Fibroblast of lung (primary cell): ENCODE results near the gene SLC35F4. TPM values are rescaled to one million over a fixed set of nuclear protein-coding genes. Genes with fewer than 3 reads are reported as not detected.
"Not testable (repeated sequence)": the region's sequence is repeated elsewhere in the genome, so short reads cannot be mapped to it uniquely, and the experiment has no call there.

Experiments
- DNase-seq, 2 donors: peaks; one replicate each; pipeline versions ENCODE4 v3.0.0 to v3.0.0-alpha.2; 2010; ENCODE audit warnings: low read depth in 2 of 2
- H2AFZ ChIP-seq: 2 replicates; pipeline ENCODE4 v1.5.1; 2012; ENCODE audit warnings: low read length, control low read depth, inconsistent platforms
- H3K27ac ChIP-seq: 2 replicates; pipeline ENCODE4 v1.5.1; 2011; ENCODE audit warnings: low read length, control low read depth; ENCODE audit not compliant: insufficient read depth
- H3K27me3 ChIP-seq: 2 replicates; pipeline ENCODE4 v1.5.1; 2011; ENCODE audit warnings: mild to moderate bottlenecking, low read length; ENCODE audit not compliant: control insufficient read depth, insufficient read depth
- H3K36me3 ChIP-seq: 2 replicates; pipeline ENCODE4 v1.5.1; 2011; ENCODE audit warnings: low read length; ENCODE audit not compliant: control insufficient read depth, insufficient read depth
- H3K4me1 ChIP-seq: 2 replicates; pipeline ENCODE4 v1.5.1; 2011; ENCODE audit warnings: low read length; ENCODE audit not compliant: control insufficient read depth, insufficient read depth; ENCODE audit errors: extremely low read depth
- H3K4me2 ChIP-seq: 2 replicates; pipeline ENCODE4 v1.5.1; 2011; ENCODE audit warnings: low read length, control low read depth; ENCODE audit not compliant: insufficient read depth; ENCODE audit errors: extremely low read depth
- H3K4me3 ChIP-seq, 4 experiments: fragments of 200-600 bp in 1 of 4; sonication (generic) in 1 of 4; replicated peaks in 1 of 4; 2 replicates each; pipeline ENCODE4 v1.5.1; 2011 to 2016; ENCODE audit warnings: low read length in 4 of 4, low read depth in 3 of 4, mild to moderate bottlenecking in 3 of 4, control low read depth in 2 of 4, inconsistent platforms in 1 of 4, mixed read lengths in 1 of 4; ENCODE audit not compliant: insufficient read depth in 1 of 4; ENCODE audit errors: control extremely low read depth in 1 of 4
- H3K79me2 ChIP-seq: 2 replicates; pipeline ENCODE4 v1.5.1; 2012; ENCODE audit warnings: mild to moderate bottlenecking, low read length, inconsistent platforms; ENCODE audit not compliant: control insufficient read depth, insufficient read depth
- H3K9ac ChIP-seq: 2 replicates; pipeline ENCODE4 v1.5.1; 2011; ENCODE audit warnings: mild to moderate bottlenecking, low read length, control low read depth; ENCODE audit not compliant: insufficient read depth
- H3K9me3 ChIP-seq: 2 replicates; pipeline ENCODE4 v1.5.1; 2012; ENCODE audit warnings: low read depth, low read length; ENCODE audit not compliant: control insufficient read depth, insufficient read depth
- H4K20me1 ChIP-seq: 2 replicates; pipeline ENCODE4 v1.5.1; 2011; ENCODE audit warnings: low read length; ENCODE audit not compliant: control insufficient read depth, insufficient read depth; ENCODE audit errors: extremely low read depth
- EZH2 ChIP-seq: IDR thresholded peaks from 2 replicates; pipeline ENCODE4 v1.5.1; 2012; ENCODE audit warnings: low read length, control low read depth, mild to moderate bottlenecking; ENCODE audit errors: missing control alignments
- polyA plus RNA-seq, 2 donors: library from polyadenylated mRNA; depleted of rRNA in 1 of 2; stranded (reverse) in 1 of 2; unstranded in 1 of 2; fragments of >200 nt; gene quantifications; 2 replicates each; pipeline ENCODE4 v1.2.1, GENCODE V29; 2011 to 2012; ENCODE audit warnings: missing spikeins in 1 of 2
- total RNA-seq: library from RNA; depleted of rRNA; stranded (reverse); fragments of >200 nt; gene quantifications from 2 replicates; pipeline ENCODE4 v1.2.1, GENCODE V29; 2014
- TF ChIP-seq, protein P1 (sequence below), 2 donors: IDR thresholded peaks in 1 of 2; conservative IDR thresholded peaks in 1 of 2; 1 replicate in 1 of 2; 2 replicates in 1 of 2; pipeline ENCODE4 v1.5.1; 2011 to 2012; ENCODE audit warnings: low read length in 2 of 2, control low read depth in 1 of 2, inconsistent platforms in 1 of 2, low read depth in 1 of 2, mild to moderate bottlenecking in 1 of 2

SLC35F4 gene
- total and polyA plus RNA-seq, 2 donors (not counting 1 experiment from before 2014, with no cell fraction given): not detected

DNA sequence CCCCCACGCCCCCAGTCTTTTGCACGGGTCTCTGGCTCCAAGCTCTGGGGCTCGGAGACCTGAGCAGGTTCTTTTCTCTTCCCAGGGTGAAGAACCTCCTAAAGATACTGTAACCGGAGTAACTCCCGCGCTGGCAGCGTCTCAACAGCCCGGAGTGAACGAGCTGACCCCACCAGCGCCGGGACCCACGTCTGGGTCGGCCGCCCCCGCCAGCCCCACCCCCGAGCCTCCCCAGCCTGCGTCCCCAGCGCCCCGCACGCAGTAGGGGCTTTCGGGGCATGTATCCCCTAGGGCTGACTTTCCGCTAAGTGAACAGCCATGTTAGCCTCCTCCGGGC, 858 bp downstream of the SLC35F4 start:
- Histone ChIP-seq H3K4me1 (no peaks in the 10 kb centered on the region), H3K27ac (no peak overlapping the region), H3K79me2 (no peaks in the 10 kb centered on the region), H3K4me2 (no peak overlapping the region), H3K9ac (no peak overlapping the region), H2AFZ (no peak overlapping the region), H4K20me1 (no peaks in the 10 kb centered on the region), H3K27me3 (peaks cover 13% of the 10 kb centered on the region), H3K36me3 (no peaks in the 10 kb centered on the region), H3K4me3 (no peak overlapping the region), H3K9me3 (no peaks in the 10 kb centered on the region)
- DNase-seq: no peak
- TF ChIP-seq, protein P1, sequence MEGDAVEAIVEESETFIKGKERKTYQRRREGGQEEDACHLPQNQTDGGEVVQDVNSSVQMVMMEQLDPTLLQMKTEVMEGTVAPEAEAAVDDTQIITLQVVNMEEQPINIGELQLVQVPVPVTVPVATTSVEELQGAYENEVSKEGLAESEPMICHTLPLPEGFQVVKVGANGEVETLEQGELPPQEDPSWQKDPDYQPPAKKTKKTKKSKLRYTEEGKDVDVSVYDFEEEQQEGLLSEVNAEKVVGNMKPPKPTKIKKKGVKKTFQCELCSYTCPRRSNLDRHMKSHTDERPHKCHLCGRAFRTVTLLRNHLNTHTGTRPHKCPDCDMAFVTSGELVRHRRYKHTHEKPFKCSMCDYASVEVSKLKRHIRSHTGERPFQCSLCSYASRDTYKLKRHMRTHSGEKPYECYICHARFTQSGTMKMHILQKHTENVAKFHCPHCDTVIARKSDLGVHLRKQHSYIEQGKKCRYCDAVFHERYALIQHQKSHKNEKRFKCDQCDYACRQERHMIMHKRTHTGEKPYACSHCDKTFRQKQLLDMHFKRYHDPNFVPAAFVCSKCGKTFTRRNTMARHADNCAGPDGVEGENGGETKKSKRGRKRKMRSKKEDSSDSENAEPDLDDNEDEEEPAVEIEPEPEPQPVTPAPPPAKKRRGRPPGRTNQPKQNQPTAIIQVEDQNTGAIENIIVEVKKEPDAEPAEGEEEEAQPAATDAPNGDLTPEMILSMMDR (conservative IDR thresholded peaks at IDR 0.05 in 1 of 2, IDR thresholded peaks at IDR 0.05 in 1 of 2; ENCODE audit: low read depth in 1 of 2, low read length in 2 of 2): no peak
- no peak for TF ChIP-seq EZH2

DNA sequence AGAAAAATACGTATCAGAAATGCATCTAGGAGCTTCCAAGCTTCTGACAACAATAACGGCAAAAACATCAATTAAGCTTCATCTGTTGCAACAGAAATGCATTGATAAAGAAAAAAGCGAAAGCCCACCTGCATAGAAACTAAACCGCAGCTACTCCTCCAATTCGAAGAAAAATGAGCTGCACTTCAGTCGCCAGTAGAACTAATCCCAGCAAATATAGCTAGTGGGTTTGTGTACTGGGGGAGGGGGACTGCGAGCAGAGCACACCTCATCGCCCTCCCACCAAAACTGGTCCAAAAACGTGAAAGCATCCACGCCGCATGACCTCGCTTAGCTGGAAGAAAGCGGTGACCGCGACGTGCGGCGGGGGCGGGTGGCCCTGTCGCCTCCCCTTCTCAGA, 1.2 kb downstream of the SLC35F4 start:
- Histone ChIP-seq H3K9me3 (no peaks in the 10 kb centered on the region), H3K9ac (no peak overlapping the region), H3K27ac (no peak overlapping the region), H3K27me3 (peaks cover 13% of the 10 kb centered on the region), H3K4me1 (no peaks in the 10 kb centered on the region), H2AFZ (no peak overlapping the region), H3K36me3 (no peaks in the 10 kb centered on the region), H3K79me2 (no peaks in the 10 kb centered on the region), H4K20me1 (no peaks in the 10 kb centered on the region), H3K4me2 (no peak overlapping the region), H3K4me3 (no peak overlapping the region)
- no peak for DNase-seq
- TF ChIP-seq EZH2: no peak
- TF ChIP-seq, protein P1 (conservative IDR thresholded peaks at IDR 0.05 in 1 of 2, IDR thresholded peaks at IDR 0.05 in 1 of 2; ENCODE audit: low read depth in 1 of 2, low read length in 2 of 2): no peak

DNA sequence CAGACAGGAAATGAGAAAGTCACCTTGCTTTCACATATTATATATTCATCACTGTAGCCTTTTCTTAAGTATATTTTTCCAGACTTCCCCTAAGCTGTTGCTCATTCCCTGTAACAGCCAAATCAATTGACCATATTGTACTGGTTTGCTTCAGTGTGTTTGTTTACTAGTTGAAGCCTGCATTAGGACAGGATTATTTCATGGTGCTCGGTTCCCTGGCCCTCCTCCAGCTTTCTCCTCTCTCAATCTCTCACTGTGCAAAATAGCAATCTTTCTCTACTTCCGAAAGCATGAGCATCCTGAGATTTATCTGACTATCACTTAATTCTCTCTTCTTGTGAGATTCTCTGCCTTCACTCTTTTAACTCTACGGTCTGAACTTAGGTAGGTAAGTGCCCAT, 2.4 kb downstream of the SLC35F4 start:
- H3K27me3 ChIP-seq: peaks cover 13% of the 10 kb centered on the region
- TF ChIP-seq EZH2: no peak
- TF ChIP-seq, protein P1 (conservative IDR thresholded peaks at IDR 0.05 in 1 of 2, IDR thresholded peaks at IDR 0.05 in 1 of 2; ENCODE audit: low read depth in 1 of 2, low read length in 2 of 2): no peak
- DNase-seq: no peak

DNA sequence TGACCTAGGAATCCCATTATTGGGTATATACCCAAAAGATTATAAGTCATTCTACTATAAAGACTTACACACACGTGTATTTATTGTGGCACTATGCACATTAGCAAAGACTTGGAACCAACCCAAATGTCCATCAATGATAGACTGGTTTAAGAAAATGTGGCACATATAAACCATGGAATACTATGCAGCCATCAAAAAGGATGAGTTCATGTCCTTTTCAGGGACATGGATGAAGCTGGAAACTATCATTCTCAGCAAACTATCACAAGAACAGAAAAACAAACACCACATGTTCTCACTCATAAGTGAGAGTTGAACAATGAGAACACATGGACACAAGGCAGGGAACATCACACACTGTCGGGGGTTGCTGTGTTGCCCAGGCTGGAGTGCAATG, 10.2 kb downstream of the SLC35F4 start:
- H3K4me2 ChIP-seq, H3K4me3 ChIP-seq, H3K79me2 ChIP-seq, H3K36me3 ChIP-seq, H3K9ac ChIP-seq, H3K9me3 ChIP-seq, H4K20me1 ChIP-seq, DNase-seq, H3K27me3 ChIP-seq, H3K4me1 ChIP-seq, H2AFZ ChIP-seq, H3K27ac ChIP-seq: not testable (repeated sequence)

More for the DNA sequence above, 2.4 kb downstream of the SLC35F4 start:
- Histone ChIP-seq H3K4me2 (no peak overlapping the region), H3K4me3 (no peak overlapping the region), H3K79me2 (no peaks in the 10 kb centered on the region), H3K4me1 (no peaks in the 10 kb centered on the region), H4K20me1 (no peaks in the 10 kb centered on the region), H2AFZ (no peak overlapping the region), H3K9me3 (no peaks in the 10 kb centered on the region), H3K9ac (no peak overlapping the region), H3K27ac (no peak overlapping the region), H3K36me3 (no peaks in the 10 kb centered on the region)
